H1 (cell line): Measurements from ENCODE around the gene GPC6. TPM values are rescaled to one million over a fixed set of nuclear protein-coding genes. Genes with fewer than 3 reads are reported as not detected.

Experiments used
- CTCF ChIA-PET: fragments of 300-600 bp; sonication (Branson Sonifier 250); formaldehyde crosslinking; loops from one replicate; lab custom pipeline; 2021; ENCODE audit not compliant: partially characterized antibody; lab: Charles Lee
- POLR2A ChIA-PET: fragments of 300-600 bp; sonication (Branson Sonifier 250); formaldehyde crosslinking; loops from one replicate; lab custom pipeline; 2021; ENCODE audit warnings: inconsistent platforms; ENCODE audit not compliant: partially characterized antibody; lab: Charles Lee
- DNase-seq, 2 experiments: peaks; one replicate each; pipeline versions ENCODE4 v3.0.0 to v3.0.0-alpha.2; 2010 to 2022; ENCODE audit warnings: low spot score in 2 of 2, low read depth in 1 of 2, mixed read lengths in 1 of 2
- FAIRE-seq: peaks from 2 replicates; lab custom pipeline; 2011; peaks lifted over from hg19 to GRCh38; lab: Jason Lieb, UNC
- H2AFZ ChIP-seq: 2 replicates; pipeline ENCODE4 v1.8.1; 2012; ENCODE audit warnings: low read length, inconsistent platforms
- H2AK5ac ChIP-seq: 2 replicates; pipeline ENCODE4 v1.6.1; 2013; ENCODE audit warnings: low read depth, low read length
- H2BK120ac ChIP-seq: replicated peaks from 2 replicates; pipeline ENCODE3; 2013; ENCODE audit warnings: low read depth, low read length, inconsistent platforms
- H2BK12ac ChIP-seq: 2 replicates; pipeline ENCODE4 v1.6.1; 2013; ENCODE audit warnings: low read depth, low read length
- H2BK15ac ChIP-seq: 2 replicates; pipeline ENCODE4 v1.6.1; 2013; ENCODE audit warnings: low read length
- H2BK20ac ChIP-seq: 2 replicates; pipeline ENCODE4 v1.6.1; 2013; ENCODE audit warnings: low read length
- H2BK5ac ChIP-seq: 2 replicates; pipeline ENCODE4 v1.6.1; 2013; ENCODE audit warnings: low read depth, low read length
- H3K14ac ChIP-seq: 2 replicates; pipeline ENCODE4 v1.6.1; 2013; ENCODE audit warnings: inconsistent platforms; ENCODE audit not compliant: insufficient read length
- H3K18ac ChIP-seq: 2 replicates; pipeline ENCODE4 v1.6.1; 2013; ENCODE audit warnings: low read length; ENCODE audit errors: extremely low read depth
- H3K23ac ChIP-seq: 2 replicates; pipeline ENCODE4 v1.6.1; 2013; ENCODE audit warnings: inconsistent platforms; ENCODE audit not compliant: insufficient read length
- H3K23me2 ChIP-seq: 2 replicates; pipeline ENCODE4 v1.6.1; 2013; ENCODE audit warnings: low read depth, low read length
- H3K27ac ChIP-seq: 2 replicates; pipeline ENCODE4 v1.6.1; 2011; ENCODE audit warnings: low read depth, low read length, inconsistent platforms
- H3K27me3 ChIP-seq, 4 experiments: replicated peaks in 1 of 4; 1 replicate in 1 of 4; 2 replicates in 3 of 4; pipeline versions ENCODE4 v1.6.1 to v1.8.1; 2011 to 2013; ENCODE audit warnings: low read length in 3 of 4, mild to moderate bottlenecking in 3 of 4, inconsistent platforms in 2 of 4, mixed read lengths in 2 of 4, moderate library complexity in 1 of 4; ENCODE audit not compliant: control insufficient read depth in 3 of 4, insufficient read depth in 3 of 4; ENCODE audit errors: extremely low read depth in 1 of 4
- H3K36me3 ChIP-seq, 4 experiments: 2 replicates each; pipeline versions ENCODE4 v1.6.1 to v1.8.1; 2011 to 2013; ENCODE audit warnings: mild to moderate bottlenecking in 4 of 4, low read length in 3 of 4, moderate library complexity in 2 of 4, control low read depth in 1 of 4, inconsistent platforms in 1 of 4; ENCODE audit not compliant: insufficient read depth in 4 of 4, control insufficient read depth in 2 of 4
- H3K4ac ChIP-seq: replicated peaks from 2 replicates; pipeline ENCODE3; 2013; ENCODE audit warnings: low read length, low read depth, mixed read lengths, inconsistent platforms; ENCODE audit not compliant: insufficient read length
- H3K4me1 ChIP-seq, 4 experiments: replicated peaks in 1 of 4; 1 replicate in 1 of 4; 2 replicates in 3 of 4; pipeline versions ENCODE4 v1.6.1 to v1.8.1; 2011 to 2013; ENCODE audit warnings: low read length in 3 of 4, inconsistent platforms in 2 of 4, mixed read lengths in 1 of 4; ENCODE audit not compliant: insufficient read depth in 4 of 4, control insufficient read depth in 3 of 4
- H3K4me2 ChIP-seq, 2 experiments: 2 replicates each; pipeline versions ENCODE4 v1.6.1 to v1.8.1; 2011 to 2013; ENCODE audit warnings: low read depth in 2 of 2, low read length in 2 of 2, control low read depth in 1 of 2, inconsistent platforms in 1 of 2, mild to moderate bottlenecking in 1 of 2; ENCODE audit not compliant: insufficient read depth in 1 of 2
- H3K4me3 ChIP-seq, 4 experiments: fragments of 200-600, 300-600 bp in 1 of 4; sonication (generic), shearing (Covaris generic), sonication (Bioruptor Twin) in 1 of 4; 2 replicates each; pipeline versions ENCODE4 v1.5.1 to v1.8.1; 2011 to 2016; ENCODE audit warnings: low read length in 4 of 4, low read depth in 3 of 4, control low read depth in 2 of 4, inconsistent platforms in 2 of 4, mild to moderate bottlenecking in 2 of 4, mixed read lengths in 1 of 4, moderate library complexity in 1 of 4; ENCODE audit not compliant: insufficient read depth in 2 of 4; ENCODE audit errors: extremely low read depth in 1 of 4
- H3K56ac ChIP-seq: replicated peaks from 2 replicates; pipeline ENCODE3; 2013; ENCODE audit warnings: low read depth, mild to moderate bottlenecking, mixed read lengths, low read length, inconsistent platforms; ENCODE audit not compliant: insufficient read length
- H3K79me1 ChIP-seq: 2 replicates; pipeline ENCODE4 v1.6.1; 2013; ENCODE audit warnings: low read depth, low read length, control low read depth
- H3K79me2 ChIP-seq, 2 experiments: 2 replicates each; pipeline versions ENCODE4 v1.6.1 to v1.8.1; 2012 to 2013; ENCODE audit warnings: low read length in 2 of 2, mild to moderate bottlenecking in 2 of 2, inconsistent platforms in 1 of 2; ENCODE audit not compliant: insufficient read depth in 2 of 2, control insufficient read depth in 1 of 2
- H3K9ac ChIP-seq, 4 experiments: replicated peaks in 1 of 4; 1 replicate in 1 of 4; 2 replicates in 3 of 4; pipeline versions ENCODE4 v1.6.1 to v1.8.1; 2011 to 2013; ENCODE audit warnings: low read depth in 3 of 4, low read length in 3 of 4, control low read depth in 2 of 4, mild to moderate bottlenecking in 2 of 4, moderate library complexity in 2 of 4, inconsistent platforms in 1 of 4; ENCODE audit errors: extremely low read depth in 1 of 4
- H3K9me3 ChIP-seq, 2 experiments: 2 replicates each; pipeline versions ENCODE4 v1.6.1 to v1.8.1; 2012 to 2013; ENCODE audit warnings: mild to moderate bottlenecking in 2 of 2, moderate library complexity in 2 of 2, control low read depth in 1 of 2, inconsistent platforms in 1 of 2, low read depth in 1 of 2, low read length in 1 of 2, mixed read lengths in 1 of 2; ENCODE audit not compliant: insufficient read depth in 2 of 2
- H4K20me1 ChIP-seq, 2 experiments: replicated peaks in 1 of 2; 2 replicates each; pipeline versions ENCODE3 to v1.8.1; 2011 to 2013; ENCODE audit warnings: inconsistent platforms in 2 of 2, low read length in 2 of 2, mild to moderate bottlenecking in 1 of 2; ENCODE audit not compliant: insufficient read depth in 2 of 2, control insufficient read depth in 1 of 2
- H4K5ac ChIP-seq: 2 replicates; pipeline ENCODE4 v1.6.1; 2013; ENCODE audit warnings: low read length, low read depth, mixed read lengths, inconsistent platforms; ENCODE audit not compliant: insufficient read length
- H4K8ac ChIP-seq: 2 replicates; pipeline ENCODE4 v1.8.0; 2013; ENCODE audit warnings: mild to moderate bottlenecking, moderate library complexity, low read length, inconsistent platforms; ENCODE audit not compliant: insufficient read depth; ENCODE audit errors: extremely low read depth
- H4K91ac ChIP-seq: replicated peaks from 2 replicates; pipeline ENCODE3; 2013; ENCODE audit warnings: low read length, mixed read lengths, inconsistent platforms; ENCODE audit not compliant: insufficient read length
- ATF3 ChIP-seq: IDR thresholded peaks from 2 replicates; pipeline ENCODE4 v1.6.1; 2011; ENCODE audit warnings: low read depth, mild to moderate bottlenecking, low read length; ENCODE audit not compliant: insufficient read depth
- BRCA1 ChIP-seq: IDR thresholded peaks from 2 replicates; pipeline ENCODE4 v1.6.1; 2012; ENCODE audit warnings: low read depth, low read length, improper control_type of control experiment
- CTBP2 ChIP-seq: IDR thresholded peaks from 2 replicates; pipeline ENCODE4 v1.7.0; 2011; ENCODE audit warnings: borderline replicate concordance, mild to moderate bottlenecking, moderate library complexity, mixed read lengths, low read length; ENCODE audit not compliant: insufficient read depth, insufficient read length
- EZH2 ChIP-seq: fragments of 200-600 bp; sonication (generic); IDR thresholded peaks from 2 replicates; pipeline ENCODE4 v1.7.1; 2012; ENCODE audit warnings: low read depth, mild to moderate bottlenecking, moderate library complexity, low read length, inconsistent platforms; ENCODE audit not compliant: severe bottlenecking
- HDAC2 ChIP-seq, 2 experiments: fragments of 300-600 bp in 1 of 2; sonication (generic) in 1 of 2; IDR thresholded peaks; 2 replicates each; pipeline ENCODE4 v1.6.1; 2011 to 2012; ENCODE audit warnings: low read depth in 2 of 2, low read length in 2 of 2, mild to moderate bottlenecking in 2 of 2, moderate library complexity in 2 of 2, borderline replicate concordance in 1 of 2, inconsistent platforms in 1 of 2
- JUND ChIP-seq: IDR thresholded peaks from 2 replicates; pipeline ENCODE4 v1.6.1; 2011; ENCODE audit warnings: mild to moderate bottlenecking, improper control_type of control experiment, low read length
- MAFK ChIP-seq: IDR thresholded peaks from 2 replicates; pipeline ENCODE4 v1.6.1; 2012; ENCODE audit warnings: low read depth, mild to moderate bottlenecking, improper control_type of control experiment, low read length
- MAX ChIP-seq: IDR thresholded peaks from 2 replicates; pipeline ENCODE4 v1.6.1; 2012; ENCODE audit warnings: inconsistent platforms
- RXRA ChIP-seq: IDR thresholded peaks from 2 replicates; pipeline ENCODE4 v1.6.1; 2011; ENCODE audit warnings: low read depth, mild to moderate bottlenecking, low read length, moderate library complexity; ENCODE audit not compliant: insufficient read depth
- SIX5 ChIP-seq: IDR thresholded peaks from 2 replicates; pipeline ENCODE4 v1.6.1; 2011; ENCODE audit warnings: mild to moderate bottlenecking, low read depth, low read length
- SRF ChIP-seq: IDR thresholded peaks from 2 replicates; pipeline ENCODE4 v1.6.1; 2011; ENCODE audit warnings: mild to moderate bottlenecking, low read depth, low read length, moderate library complexity
- SUZ12 ChIP-seq: fragments of 200-600 bp; sonication (generic); IDR thresholded peaks from 2 replicates; pipeline ENCODE4 v1.6.1; 2012; ENCODE audit warnings: mild to moderate bottlenecking, inconsistent platforms, low read length, moderate library complexity, mixed read lengths
- TBP ChIP-seq: IDR thresholded peaks from 2 replicates; pipeline ENCODE4 v1.6.1; 2011; ENCODE audit warnings: low read depth, low read length, improper control_type of control experiment
- WGBS, 2 experiments: shearing (Covaris generic) in 1 of 2; methylation state at CpG; one replicate each; pipeline versions ENCODE4 v1.1.6 to v1.1.7; 2013 to 2015; ENCODE audit warnings: low lambda C conversion rate in 2 of 2, mixed read lengths in 2 of 2, inconsistent platforms in 1 of 2, low coverage in 1 of 2, missing lambda C conversion rate in 1 of 2; ENCODE audit not compliant: insufficient replicate concordance in 2 of 2, insufficient coverage in 1 of 2, insufficient read length in 1 of 2; ENCODE audit errors: extremely low coverage in 1 of 2, missing lambda C conversion rate in 1 of 2; 5-methylcytosine and 5-hydroxymethylcytosine counted together
- polyA plus RNA-seq, 7 experiments: library from polyadenylated mRNA; depleted of rRNA in 3 of 7; stranded (reverse) in 5 of 7; unstranded in 2 of 7; fragments of >200 nt in 5 of 7; fragments of 200-250 nt in 2 of 7; gene quantifications; 1 replicate in 5 of 7; 2 replicates in 1 of 7; 4 replicates in 1 of 7; pipeline versions ENCODE4 v1.2.1 to v1.2.3, GENCODE V29; 2011 to 2013; ENCODE audit warnings: missing spikeins in 2 of 7, mixed read lengths in 2 of 7
- total RNA-seq: library from RNA; stranded (reverse); fragmentation: NEBNext Ultra II Directional; extraction: Animal tissue kit (Norgen Biotek cat#: 25700); gene quantifications from 2 replicates; pipeline ENCODE4 v1.2.1, GENCODE V29; 2021

The GPC6 gene
- total and polyA plus RNA-seq, 2 of the 8 experiments (the other 6 are each of a cell fraction or from before 2014, with no cell fraction given), result 5.4 to 12.0 TPM

GRCh38 chr13:93225610-93226009 is 997 bp upstream of the GPC6 start:
- H4K8ac ChIP-seq, result no peak overlapping the region
- no peak overlapping the region for H2AK5ac ChIP-seq
- DNase-seq (no peak), FAIRE-seq (peak; percentile 45)
- no peak overlapping the region for H3K27ac ChIP-seq
- no peak overlapping the region for H3K18ac ChIP-seq
- peaks cover 11% of the 10 kb centered on the region; the same call in 1 of the 2 replicates for H3K23me2 ChIP-seq
- peak overlapping the region in 3 of 4 experiments; percentile 83 to 89 (median 85); a peak in 5 of 8 replicates for H3K4me3 ChIP-seq
- no peaks in the 10 kb centered on the region for H3K9me3 ChIP-seq
- no peaks in the 10 kb centered on the region for H3K79me1 ChIP-seq
- no peak overlapping the region for H2AFZ ChIP-seq
- no peaks in the 10 kb centered on the region for H3K27me3 ChIP-seq
- H3K4ac ChIP-seq, result no peak overlapping the region
- no peak overlapping the region for H3K23ac ChIP-seq
- 16% methylated on average over 2 of the region's 2 CpGs; no CpG with 5 or more reads in 1 of the 2 experiments for WGBS, 2 experiments
- H4K91ac ChIP-seq, result no peak overlapping the region
- H2BK5ac ChIP-seq, result no peak overlapping the region
- H3K36me3 ChIP-seq, result no peaks in the 10 kb centered on the region
- peaks cover 0 to 14% (median 13%) of the 10 kb centered on the region in 4 experiments; a peak in 5 of 7 replicates for H3K4me1 ChIP-seq
- no peak overlapping the region for H2BK20ac ChIP-seq
- no peak overlapping the region for H3K9ac ChIP-seq
- POLR2A ChIA-PET, result interaction anchor here (1.8 to 2.3 kb wide), 3 partner anchors 9 to 23 kb away, joined by 4 to 23 read pairs (median 7); no protein-coding TSS in a partner anchor
- H2BK12ac ChIP-seq, result no peak overlapping the region
- H2BK15ac ChIP-seq, result no peak overlapping the region
- CTCF ChIA-PET, result interaction anchor here (1.4 to 2.7 kb wide), 2 partner anchors 17 to 23 kb away, joined by 3 to 10 read pairs; no protein-coding TSS in a partner anchor
- H3K56ac ChIP-seq, result no peak overlapping the region
- H3K79me2 ChIP-seq, result peaks cover 0 to 11% of the 10 kb centered on the region in 2 experiments; a peak in 2 of 4 replicates
- H4K20me1 ChIP-seq, result no peaks in the 10 kb centered on the region
- no peak overlapping the region for H2BK120ac ChIP-seq
- H4K5ac ChIP-seq, result no peak overlapping the region
- no peak overlapping the region for H3K14ac ChIP-seq
- peak overlapping the region; percentile 88 to 98; a peak in 3 of 4 replicates for H3K4me2 ChIP-seq
- TF ChIP-seq SUZ12 (no peak), ATF3 (no peak), RXRA (no peak), MAX (no peak), CTBP2 (no peak), EZH2 (no peak), TBP (no peak), BRCA1 (no peak), SRF (no peak), SIX5 (no peak), MAFK (no peak), HDAC2 (IDR thresholded peaks at IDR 0.05; ENCODE audit: borderline replicate concordance in 1 of 2, low read depth in 2 of 2, low read length in 2 of 2) (no peak), JUND (no peak)
